K562 (cell line): ENCODE data around the gene SS18L1. TPM values are rescaled to one million over a fixed set of nuclear protein-coding genes. Genes with fewer than 3 reads are reported as not detected.

ENCODE experiments used
- ADNP ChIP-seq: fragments of 200-800 bp; sonication (Bioruptor generic); IDR thresholded peaks from 2 replicates; pipeline ENCODE4 v1.6.1; 2016; ENCODE audit warnings: missing genetic modification characterization, missing compliant biosample characterization
- CREB3L1 ChIP-seq: fragments of 450-650 bp; IDR thresholded peaks from 2 replicates; pipeline ENCODE4 v1.6.1; 2014; ENCODE audit warnings: low read depth, mild to moderate bottlenecking, moderate library complexity, borderline replicate concordance
- CSDE1 ChIP-seq, 2 experiments: fragments of 450-650 bp; IDR thresholded peaks; 2 replicates each; pipeline ENCODE4 v1.6.1; 2016; ENCODE audit warnings: mild to moderate bottlenecking in 1 of 2
- ELF4 ChIP-seq: fragments of 450-650 bp; formaldehyde crosslinking; IDR thresholded peaks from 2 replicates; pipeline ENCODE4 v1.4.0; 2022; ENCODE audit warnings: missing genetic modification characterization
- FIP1L1 ChIP-seq: fragments of 200-400 bp; formaldehyde crosslinking; IDR thresholded peaks from 2 replicates; pipeline ENCODE4 v1.6.1; 2018; ENCODE audit warnings: mild to moderate bottlenecking, low read depth, low read length; ENCODE audit not compliant: poor library complexity, severe bottlenecking
- HIVEP1 ChIP-seq: fragments of 250-450 bp; sonication (Bioruptor Pico); IDR thresholded peaks from 2 replicates; pipeline ENCODE4 v1.4.0; 2020; ENCODE audit warnings: mild to moderate bottlenecking
- HMGN3 ChIP-seq: IDR thresholded peaks from 2 replicates; pipeline ENCODE4 v1.6.1; 2011; ENCODE audit warnings: borderline replicate concordance, low read depth, mild to moderate bottlenecking, mixed read lengths, low read length; ENCODE audit not compliant: insufficient read length; ENCODE audit errors: extremely low read depth
- HNRNPH1 ChIP-seq: fragments of 200-400 bp; formaldehyde crosslinking; optimal IDR thresholded peaks from 2 replicates; pipeline ENCODE3; 2017; ENCODE audit warnings: low read depth, mild to moderate bottlenecking, low read length, moderate library complexity
- KDM2B ChIP-seq: fragments of 250-450 bp; sonication (Bioruptor Pico); IDR thresholded peaks from 2 replicates; pipeline ENCODE4 v1.8.0; 2021; ENCODE audit warnings: mild to moderate bottlenecking, moderate library complexity
- MBD1 ChIP-seq: fragments of 250-450 bp; sonication (Bioruptor Pico); IDR thresholded peaks from 2 replicates; pipeline ENCODE4 v1.8.0; 2022; ENCODE audit warnings: inconsistent platforms
- MIER1 ChIP-seq: fragments of 450-650 bp; IDR thresholded peaks from 2 replicates; pipeline ENCODE4 v1.6.1; 2016; ENCODE audit warnings: antibody characterized with exemption, mild to moderate bottlenecking, low read depth
- NFYB ChIP-seq: IDR thresholded peaks from 2 replicates; pipeline ENCODE4 v1.6.1; 2011; ENCODE audit warnings: mild to moderate bottlenecking, moderate library complexity; ENCODE audit not compliant: insufficient read length; ENCODE audit errors: extremely low read depth
- SREBF1 ChIP-seq: fragments of 150-350 bp; IDR thresholded peaks from 2 replicates; pipeline ENCODE4 v1.6.1; 2014; ENCODE audit warnings: antibody characterized with exemption, low read depth, low read length, borderline replicate concordance
- SRSF1 ChIP-seq: fragments of 200-400 bp; formaldehyde crosslinking; IDR thresholded peaks from 2 replicates; pipeline ENCODE4 v1.6.1; 2017; ENCODE audit warnings: mild to moderate bottlenecking, low read depth, low read length, moderate library complexity
- TBL1XR1 ChIP-seq, 2 experiments: IDR thresholded peaks; 2 replicates each; pipeline ENCODE4 v1.6.1; 2012; ENCODE audit warnings: improper control_type of control experiment in 2 of 2, low read length in 2 of 2, mild to moderate bottlenecking in 1 of 2
- TCF15 ChIP-seq: fragments of 250-450 bp; sonication (Bioruptor Pico); IDR thresholded peaks from 2 replicates; pipeline ENCODE4 v1.8.0; 2022; ENCODE audit warnings: moderate library complexity, mild to moderate bottlenecking, inconsistent platforms
- TFAP4 ChIP-seq: sonication (generic); formaldehyde crosslinking; IDR thresholded peaks from 2 replicates; pipeline ENCODE4 v1.8.0; 2022; ENCODE audit warnings: missing genetic modification reagents, mild to moderate bottlenecking, moderate library complexity, borderline replicate concordance
- XRCC5 ChIP-seq: fragments of 200-400 bp; formaldehyde crosslinking; IDR thresholded peaks from 2 replicates; pipeline ENCODE4 v1.6.1; 2017; ENCODE audit warnings: low read depth, mild to moderate bottlenecking, low read length
- ZBTB26 ChIP-seq: fragments of 450-650 bp; formaldehyde crosslinking; IDR thresholded peaks from 2 replicates; pipeline ENCODE4 v1.4.0; 2022; ENCODE audit warnings: missing genetic modification characterization
- ZC3H4 ChIP-seq: sonication (generic); formaldehyde crosslinking; IDR thresholded peaks from 2 replicates; pipeline ENCODE4 v1.9.0; 2021; ENCODE audit warnings: missing genetic modification reagents, borderline replicate concordance
- ZNF239 ChIP-seq: fragments of 250-450 bp; sonication (Bioruptor Pico); IDR thresholded peaks from 2 replicates; pipeline ENCODE4 v1.4.0; 2020; ENCODE audit warnings: mild to moderate bottlenecking
- ZNF586 ChIP-seq: fragments of 450-650 bp; formaldehyde crosslinking; conservative IDR thresholded peaks from 2 replicates; pipeline ENCODE4 v1.4.0; 2020; ENCODE audit warnings: mild to moderate bottlenecking, moderate library complexity
- ZNF75A ChIP-seq: fragments of 450-650 bp; formaldehyde crosslinking; IDR thresholded peaks from 2 replicates; pipeline ENCODE4 v1.4.0; 2020; ENCODE audit warnings: mild to moderate bottlenecking
- polyA plus RNA-seq, 8 experiments: library from polyadenylated mRNA; depleted of rRNA in 4 of 8; stranded (reverse) in 5 of 8; unstranded in 3 of 8; fragments of >200 nt; fragmentation: Nextera tagmentation in 2 of 8; fragmentation: Illumina TruSeq in 1 of 8; extraction: Ambion mirVana in 2 of 8; extraction: Trizol in 1 of 8; gene quantifications; 2 replicates each; pipeline versions ENCODE4 v1.2.1 to v1.2.3, GENCODE V29; 2011 to 2014; ENCODE audit warnings: inconsistent platforms in 1 of 8, missing spikeins in 1 of 8
- total RNA-seq, 7 experiments: library from RNA; depleted of rRNA in 6 of 7; stranded (reverse); fragments of >200 nt in 6 of 7; fragmentation: Illumina TruSeq in 2 of 7; extraction: Trizol in 2 of 7; gene quantifications; 2 replicates each; pipeline versions ENCODE4 v1.2.1 to v1.2.3, GENCODE V29; 2011 to 2021; ENCODE audit warnings: low replicate concordance in 1 of 7

The SS18L1 gene
- total and polyA plus RNA-seq, 9 of the 15 experiments (the other 6 are each of a cell fraction or from before 2014, with no cell fraction given), result 2.7 to 28.3 (median 15.1) TPM

GRCh38 chr20:62146019-62146755 is 2.6 kb downstream of the SS18L1 start (continued):
- no peak for TF ChIP-seq MBD1 (CRISPR knock-in tag)
- no peak for TF ChIP-seq ZNF239 (CRISPR knock-in tag)
- 0 out of 2 replicates have a peak, but pooled peaks have one; percentile 17 for TF ChIP-seq TCF15 (CRISPR knock-in tag)
- 0 out of 2 replicates have a peak, but pooled peaks have one; percentile 43 for TF ChIP-seq CREB3L1
- no peak for TF ChIP-seq ADNP (tag)
- no peak for TF ChIP-seq CSDE1 (IDR thresholded peaks at IDR 0.05)
- TF ChIP-seq KDM2B (CRISPR knock-in tag), result no peak
- no peak for TF ChIP-seq TBL1XR1 (IDR thresholded peaks at IDR 0.05; ENCODE audit: low read length in 2 of 2)
- no peak for TF ChIP-seq FIP1L1
- TF ChIP-seq ZNF586 (CRISPR knock-in tag), result no peak
- TF ChIP-seq MIER1, result no peak
- TF ChIP-seq SREBF1, result no peak
- TF ChIP-seq ZNF75A (CRISPR knock-in tag), result no peak
- TF ChIP-seq HMGN3, result no peak
- peak; percentile 88 for TF ChIP-seq TFAP4 (CRISPR knock-in tag)
- no peak; the same call in 1 of the 2 replicates for TF ChIP-seq ZC3H4 (CRISPR knock-in tag)
- no peak for TF ChIP-seq SRSF1
- no peak for TF ChIP-seq HNRNPH1
- TF ChIP-seq HIVEP1 (CRISPR knock-in tag), result no peak
- no peak for TF ChIP-seq ZBTB26
- no peak for TF ChIP-seq ELF4 (CRISPR knock-in tag)
- no peak for TF ChIP-seq XRCC5
- TF ChIP-seq NFYB, result no peak
